HG03025 (cell line): Measurements from ENCODE around the gene CUTA.
"Not testable (repeated sequence)": the region's sequence is repeated elsewhere in the genome, so short reads cannot be mapped to it uniquely, and the experiment has no call there.

Experiments used
- ATAC-seq: cut with Tn5 transposase; IDR thresholded peaks from one replicate; pipeline ENCODE4 v1.9.1; 2021; ENCODE audit warnings: mild to moderate bottlenecking, moderate library complexity; ENCODE audit not compliant: unreplicated experiment, low FRiP score

Gene CUTA

GRCh38 chr6:33407132-33407718, 10.7 kb downstream of the CUTA start:
- no peak for ATAC-seq

GRCh38 chr6:33406126-33406525, 11.8 kb downstream of the CUTA start:
- ATAC-seq = no peak

DNA sequence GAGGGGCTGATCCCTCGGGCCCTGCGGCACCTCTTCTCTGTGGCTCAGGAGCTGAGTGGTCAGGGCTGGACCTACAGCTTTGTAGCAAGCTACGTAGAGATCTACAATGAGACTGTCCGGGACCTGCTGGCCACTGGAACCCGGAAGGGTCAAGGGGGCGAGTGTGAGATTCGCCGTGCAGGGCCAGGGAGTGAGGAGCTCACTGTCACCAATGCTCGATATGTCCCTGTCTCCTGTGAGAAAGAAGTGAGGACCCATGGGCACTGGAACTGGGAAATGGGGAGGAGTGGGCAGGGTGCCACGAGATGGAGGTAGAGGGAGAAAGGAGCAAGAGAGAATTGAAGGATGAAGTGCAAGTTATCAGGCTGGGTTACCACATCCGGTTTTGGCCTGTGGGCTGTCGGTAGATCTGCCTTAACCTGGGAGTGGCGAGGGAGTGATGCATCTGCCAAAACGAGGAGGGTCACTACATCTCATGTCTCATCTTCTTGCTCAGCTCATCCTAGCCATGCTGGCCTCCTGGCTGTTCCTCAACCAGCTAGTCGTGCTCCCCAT, 12.4 kb downstream of the CUTA start:
- ATAC-seq = no peak

GRCh38 chr6:33404884-33405283, 13.0 kb downstream of the CUTA start:
- no peak for ATAC-seq

- not testable (repeated sequence) for ATAC-seq
Observed at GRCh38 chr6:33399881-33400280, 18.0 kb downstream of the CUTA start.

DNA sequence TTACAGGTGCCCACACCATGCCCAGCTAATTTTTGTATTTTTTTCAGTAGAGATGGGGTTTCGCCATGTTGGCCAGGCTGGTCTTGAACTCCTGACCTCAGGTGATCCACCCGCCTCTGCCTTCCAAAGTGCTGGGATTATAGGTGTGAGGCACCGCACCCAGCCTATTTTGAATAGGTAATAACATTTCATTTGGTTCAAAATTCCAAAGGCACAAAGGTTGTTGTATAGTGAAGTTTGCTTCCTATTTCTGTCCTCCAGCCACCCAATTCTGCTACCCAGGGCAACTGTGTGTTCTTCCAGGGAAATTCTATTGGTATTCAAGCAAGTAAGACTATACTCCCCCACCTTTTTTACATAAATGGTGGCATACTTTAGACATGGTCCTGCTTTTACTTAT, 19.3 kb downstream of the CUTA start:
- ATAC-seq = not testable (repeated sequence)

- ATAC-seq = no peak
Observed at GRCh38 chr6:33397541-33397940, 20.4 kb downstream of the CUTA start.

DNA sequence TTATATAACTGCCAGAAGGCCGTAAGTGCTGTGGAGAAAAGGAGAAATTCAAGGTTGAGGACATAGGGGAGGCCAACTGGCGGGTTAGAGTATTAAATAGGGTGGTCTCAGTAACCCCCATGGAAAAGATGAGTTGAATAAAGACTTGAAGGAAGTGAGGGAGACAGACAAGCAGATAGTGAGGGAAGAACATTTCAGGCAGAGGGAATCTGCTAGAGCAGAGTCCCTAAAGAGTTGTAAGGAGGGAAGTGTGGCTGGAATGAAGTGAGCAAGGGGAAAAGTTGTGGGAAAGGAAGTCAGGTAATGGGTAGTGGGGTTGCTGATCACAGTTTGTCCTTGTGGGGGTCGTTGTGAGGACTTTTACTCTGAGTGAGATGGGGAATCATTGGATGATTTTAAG, 24.9 kb downstream of the CUTA start:
- ATAC-seq = no peak

DNA sequence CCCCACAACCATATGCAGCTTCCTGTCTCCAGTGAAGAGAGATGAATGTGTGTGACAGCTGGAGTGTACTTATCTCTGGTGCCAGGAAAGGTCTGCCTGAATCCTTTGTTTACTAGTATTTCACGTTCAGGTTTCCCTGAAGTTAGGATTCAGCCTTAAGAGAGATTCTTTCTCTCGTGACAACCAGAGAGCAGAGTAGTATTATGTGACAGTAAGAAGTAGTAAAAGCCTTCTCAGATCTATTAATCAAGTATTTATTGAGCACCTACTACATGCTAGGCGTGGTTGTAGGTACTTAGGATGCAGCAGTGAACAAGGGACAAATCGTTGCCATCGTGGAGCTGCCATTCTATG, 25.3 kb downstream of the CUTA start:
- no peak for ATAC-seq

DNA sequence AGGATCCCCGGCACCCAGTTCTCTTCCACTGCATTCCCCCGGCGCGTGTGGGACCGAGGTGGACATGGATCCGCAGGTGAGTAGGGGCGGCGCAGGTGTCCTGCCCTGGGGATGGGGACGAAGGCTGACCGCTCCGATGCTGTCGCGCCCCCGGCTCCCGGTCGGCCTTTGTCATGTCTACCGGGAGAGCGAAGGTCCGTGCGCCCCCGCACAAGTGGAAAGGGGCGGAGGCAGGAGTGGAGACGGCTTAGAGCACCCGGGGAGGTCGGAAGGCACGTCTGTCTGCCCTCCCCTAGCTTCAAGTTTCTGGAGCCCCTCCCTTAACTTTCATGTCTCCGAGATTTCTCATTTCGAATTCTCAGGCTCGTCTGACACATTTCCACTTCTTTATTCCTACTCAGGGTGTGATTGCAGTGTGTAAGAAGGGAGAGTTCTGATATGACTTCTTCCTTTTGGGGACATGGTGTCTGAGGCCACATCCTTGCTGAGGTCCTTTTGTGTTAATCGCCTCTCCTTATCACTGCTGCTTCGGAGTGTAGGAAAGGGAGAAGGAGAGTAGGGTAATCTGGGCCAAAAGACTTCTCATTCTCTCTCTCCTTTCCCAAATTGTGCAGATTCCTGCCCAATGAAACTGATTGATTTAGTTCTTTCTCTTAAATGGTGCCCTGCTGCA, 25.8 kb downstream of the CUTA start:
- ATAC-seq = peak; percentile 22

DNA sequence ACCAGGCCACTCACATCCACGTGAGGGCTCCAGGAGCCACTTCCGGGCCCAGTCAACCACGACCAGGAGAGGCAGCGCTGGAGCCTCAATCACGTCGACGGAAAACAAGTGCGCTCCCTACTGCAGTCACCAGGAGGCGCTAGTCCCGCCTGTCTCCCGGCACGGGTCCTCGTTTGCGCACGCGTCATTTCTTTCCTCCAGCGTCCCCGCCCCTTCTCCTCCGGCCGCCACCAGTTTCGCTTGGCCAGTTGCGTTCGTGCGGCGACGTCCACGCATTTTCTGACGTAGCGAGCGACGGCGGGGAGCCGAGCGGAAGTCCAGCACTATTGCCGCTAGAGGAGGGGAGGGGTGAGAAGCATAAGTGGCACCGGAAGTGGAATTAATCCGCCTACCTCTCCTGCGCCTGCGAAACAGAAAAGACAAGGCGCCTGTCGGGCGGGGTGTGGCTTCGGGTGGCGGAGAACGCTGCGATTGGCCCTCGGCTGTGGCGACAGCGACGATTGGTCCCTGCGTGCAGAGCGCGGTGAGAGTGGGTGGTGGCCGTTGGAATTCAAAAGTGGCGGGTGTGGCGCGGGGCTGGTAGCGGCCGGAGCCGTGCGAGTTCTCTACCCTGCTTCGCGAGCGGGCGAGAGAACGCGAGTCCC, 26.5 kb downstream of the CUTA start, which contains the start of gene KIFC1:
KIFC1 (plus strand) TSS at position 546 of the 644 bp plus-strand sequence. CDS start 163 bp downstream, outside the sequence.
- peak; percentile 89 for ATAC-seq

- no peak for ATAC-seq
Observed at GRCh38 chr6:33390767-33391277, 27.1 kb downstream of the CUTA start.

GRCh38 chr6:33390173-33390572, 27.7 kb downstream of the CUTA start:
- ATAC-seq = no peak

GRCh38 chr6:33384581-33385020, 33.3 kb downstream of the CUTA start:
- ATAC-seq = no peak

- ATAC-seq = no peak
Observed at GRCh38 chr6:33383427-33384185, 34.3 kb downstream of the CUTA start.

GRCh38 chr6:33380272-33380981, 37.5 kb downstream of the CUTA start:
- ATAC-seq = no peak

DNA sequence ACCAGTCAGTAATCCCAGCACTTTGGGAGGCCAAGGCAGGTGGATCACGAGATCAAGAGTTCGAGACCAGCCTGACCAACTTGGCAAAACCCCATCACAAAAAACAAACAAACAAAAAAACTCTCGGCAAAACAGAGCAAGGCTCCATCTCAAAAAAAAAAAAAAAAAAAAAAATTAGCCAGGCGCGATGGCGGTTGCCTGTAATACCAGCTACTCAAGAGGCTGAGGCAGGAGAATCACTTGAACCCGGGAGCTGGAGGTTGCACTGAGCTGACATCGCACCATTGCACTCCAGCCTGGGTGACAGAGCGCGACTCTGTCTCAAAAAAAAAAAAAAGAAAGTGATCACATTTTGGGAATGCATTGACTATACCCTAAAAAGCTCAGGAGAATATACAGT, 38.7 kb downstream of the CUTA start:
- ATAC-seq = not testable (repeated sequence)

DNA sequence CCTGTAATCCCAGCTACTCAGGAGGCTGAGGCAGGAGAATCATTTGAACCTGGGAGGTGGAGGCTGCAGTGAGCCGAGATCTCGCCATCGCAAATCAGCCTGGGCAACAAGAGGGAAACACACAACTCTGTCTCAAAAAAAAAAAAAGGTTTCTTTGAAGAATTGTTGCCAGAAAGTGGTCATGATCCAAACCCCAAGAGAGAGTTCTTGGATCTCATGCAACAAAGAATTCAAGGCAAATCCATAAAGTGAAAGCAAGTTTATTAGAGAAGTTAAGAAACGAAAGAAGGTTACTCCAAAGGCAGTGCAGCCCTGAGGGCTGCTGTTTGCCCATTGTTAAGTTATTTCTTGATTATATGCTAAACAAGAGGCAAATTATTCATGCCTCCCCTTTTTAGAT, 40.7 kb downstream of the CUTA start:
- ATAC-seq = no peak

- no peak for ATAC-seq
Observed at GRCh38 chr6:33375143-33375671, 42.7 kb downstream of the CUTA start.
